Stimulated activated CD4-positive, alpha-beta T cell treated with anti-CD3 and anti-CD28 coated beads, Interleukin-2, amount 100 ng/mL, for 4 hours (primary cell): ENCODE data around the gene PPP1R13L.

Experiments
- DNase-seq: peaks from one replicate; pipeline ENCODE4 v3.0.0-alpha.2; 2020; ENCODE audit warnings: low read depth

Gene PPP1R13L

DNA sequence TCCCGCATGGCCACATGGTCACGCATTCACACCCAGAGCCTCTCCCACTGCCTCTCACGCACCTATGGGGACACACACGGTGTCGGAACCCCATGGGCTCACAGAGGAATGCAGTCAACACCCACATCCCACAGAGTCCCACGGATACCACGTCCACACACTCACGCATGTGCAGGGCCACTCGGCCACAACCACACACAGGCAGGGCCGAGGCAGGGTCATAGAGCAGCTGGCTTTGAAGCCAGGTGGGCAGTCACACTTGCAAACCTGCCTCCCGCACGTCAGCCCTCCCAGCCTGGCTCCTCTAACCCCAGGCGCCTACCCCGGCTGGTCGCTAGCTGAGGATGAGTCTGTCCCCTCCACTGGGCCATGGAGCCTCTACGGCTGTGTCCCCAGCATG lies 42.6 kb downstream of the PPP1R13L start:
- no peak for DNase-seq

DNA sequence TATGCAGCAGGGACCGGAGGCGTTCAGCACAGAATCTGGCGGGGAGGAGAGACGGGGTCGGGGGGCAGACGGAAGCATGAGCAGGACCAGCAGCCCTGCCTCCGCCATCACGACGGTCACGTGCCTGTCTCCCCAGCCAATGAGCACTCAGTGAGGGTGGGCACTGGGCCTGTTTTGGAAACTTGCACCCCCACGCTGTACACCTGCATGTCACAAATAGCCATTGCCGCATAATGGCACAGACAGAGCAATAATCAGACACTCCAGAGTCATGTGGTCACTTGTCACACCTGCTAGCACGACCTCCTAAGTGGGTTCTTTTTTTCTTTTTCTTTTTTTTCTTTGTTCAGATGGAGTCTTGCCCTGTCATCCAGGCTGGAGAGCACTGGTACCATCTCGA lies 43.3 kb downstream of the PPP1R13L start:
- no peak for DNase-seq

DNA sequence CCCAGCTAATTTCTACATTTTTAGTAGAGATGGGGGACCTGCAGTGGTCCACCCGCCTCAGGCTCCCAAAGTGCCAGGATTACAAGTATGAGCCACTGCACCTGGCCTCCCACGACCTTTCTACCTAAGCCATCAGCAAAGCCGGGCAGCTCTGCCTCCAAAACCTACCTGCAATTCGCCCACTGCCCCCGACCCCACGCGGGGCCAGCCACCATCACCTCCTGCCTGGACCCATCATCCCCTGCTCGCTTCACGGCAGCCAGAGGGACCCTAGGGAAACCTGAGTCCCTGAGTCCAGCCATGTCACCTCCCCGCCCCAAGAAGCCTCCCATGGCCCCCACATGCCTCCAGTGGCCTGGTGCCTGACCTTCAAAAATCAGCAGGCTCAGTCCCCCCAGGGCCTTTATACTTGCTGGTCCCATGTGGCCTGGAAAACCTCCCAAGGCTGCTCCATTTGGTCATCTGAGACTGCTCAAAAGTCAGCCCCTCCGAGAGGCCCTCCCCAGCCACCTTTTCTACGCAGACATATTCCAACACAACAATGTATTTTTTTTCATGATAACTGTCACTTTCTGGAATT lies 46.6 kb downstream of the PPP1R13L start:
- DNase-seq = no peak

DNA sequence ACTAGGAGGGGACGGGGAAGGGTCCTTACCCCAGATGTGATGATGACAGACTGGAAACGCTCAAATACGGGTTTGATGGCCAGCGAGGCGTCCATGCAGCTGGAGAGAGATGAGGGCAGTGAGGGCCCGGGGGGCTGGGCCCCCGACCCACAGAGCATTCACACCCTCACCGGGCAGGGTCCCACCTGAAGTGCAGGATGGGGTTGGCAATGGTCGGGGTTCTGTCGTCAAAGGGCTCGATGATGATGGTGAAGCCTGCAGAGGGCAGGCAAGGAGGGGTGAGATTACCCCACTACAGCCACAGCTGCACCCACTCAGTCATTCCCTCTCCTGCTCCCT lies 47.5 kb downstream of the PPP1R13L start:
- no peak for DNase-seq

DNA sequence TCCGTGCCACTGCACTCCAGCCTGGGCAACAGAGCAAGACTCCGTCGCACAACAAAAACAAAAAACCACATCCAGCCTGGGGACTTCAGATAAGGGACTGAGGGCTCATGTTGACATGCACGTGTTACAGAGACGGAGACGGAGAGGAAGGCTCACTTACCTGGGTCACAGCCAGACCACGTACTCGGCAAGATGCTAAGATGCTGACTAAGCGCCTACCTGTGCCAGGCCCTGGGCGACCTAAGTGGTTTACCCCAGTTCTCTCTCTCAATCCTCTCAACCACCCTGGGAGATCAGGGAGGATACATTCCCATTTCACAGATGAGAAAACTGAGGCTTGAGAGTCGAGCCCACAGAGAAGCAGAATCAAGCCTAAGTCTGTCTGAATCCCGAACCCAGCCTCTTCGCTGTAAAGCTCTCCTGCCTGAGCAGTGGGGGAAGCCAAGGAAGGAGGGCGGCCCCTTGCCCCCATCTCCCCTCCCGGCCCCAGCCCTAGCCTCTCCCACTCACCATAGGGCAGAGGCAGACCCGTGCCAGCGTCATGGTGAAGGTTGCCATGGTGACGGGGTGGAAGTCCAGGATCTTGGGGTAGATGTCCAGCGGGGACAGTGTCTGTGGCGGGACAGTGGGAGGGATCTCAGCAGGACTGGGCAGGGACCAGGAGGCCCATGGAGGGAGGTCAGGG lies 48.0 kb downstream of the PPP1R13L start:
- DNase-seq = no peak

DNA sequence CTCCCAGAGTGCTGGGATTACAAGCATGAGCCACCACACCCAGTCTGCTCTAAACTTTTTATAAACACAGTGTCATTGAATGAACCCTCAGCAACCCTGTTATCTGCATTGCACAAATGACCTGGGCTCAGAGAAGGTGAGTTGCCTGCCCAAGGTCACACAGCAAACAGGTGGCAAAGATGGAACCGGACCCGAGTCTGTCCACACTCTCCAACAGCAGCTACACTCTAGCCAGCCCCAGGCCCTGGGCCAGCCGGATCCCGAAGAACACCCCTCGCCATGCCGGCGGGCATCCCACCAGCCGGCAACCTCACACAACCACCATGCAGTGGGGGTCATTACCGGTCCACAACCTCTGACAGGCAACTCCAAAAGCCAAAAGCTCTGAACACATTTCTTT lies 49.0 kb downstream of the PPP1R13L start:
- DNase-seq = no peak

DNA sequence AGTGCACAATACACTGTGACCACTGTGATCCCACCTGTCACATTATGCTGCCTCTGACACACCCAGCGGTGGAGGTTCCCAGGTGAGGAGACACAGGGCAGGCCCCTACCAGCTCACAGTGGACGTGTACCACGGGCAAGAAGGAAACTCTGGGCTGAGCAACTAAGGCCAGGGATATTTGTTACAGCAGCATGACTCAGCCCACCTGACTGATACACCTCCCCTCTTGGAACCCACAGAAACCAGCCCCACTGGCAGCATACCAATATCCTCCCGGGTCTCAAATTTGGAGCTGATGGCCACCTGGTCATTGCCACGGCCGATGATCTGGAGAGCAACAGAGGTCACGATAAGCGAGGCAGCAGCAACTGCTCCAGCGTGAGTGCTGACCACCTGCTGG lies 49.5 kb downstream of the PPP1R13L start:
- no peak for DNase-seq

DNA sequence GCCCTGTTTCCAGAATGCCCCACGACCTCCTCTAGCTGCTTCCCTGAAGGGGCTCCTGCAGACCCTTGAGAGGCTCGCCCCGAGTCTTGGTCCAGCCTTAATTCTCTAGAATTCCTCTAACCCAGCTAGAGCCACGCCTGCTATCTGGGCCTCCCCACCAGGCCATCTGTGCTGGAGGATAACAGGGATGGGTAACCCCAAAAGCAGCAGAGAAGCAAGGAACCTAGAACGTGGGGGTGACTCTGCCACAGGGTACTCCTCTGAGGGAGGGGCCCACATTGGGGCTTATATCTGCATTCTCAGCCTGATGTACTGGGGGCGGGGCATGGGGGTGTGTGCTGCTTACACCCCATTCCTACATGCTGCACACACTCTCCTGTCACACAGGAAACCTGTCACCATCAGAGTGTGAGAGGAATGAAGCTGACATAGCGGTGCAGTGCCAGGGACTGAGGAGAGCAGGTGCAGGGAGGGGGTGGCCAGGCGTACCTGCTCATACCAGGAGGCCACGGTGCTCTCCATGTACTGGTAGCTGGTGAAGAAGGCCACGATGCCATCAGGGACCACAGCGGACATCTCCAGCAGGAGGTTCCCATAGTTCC lies 50.5 kb downstream of the PPP1R13L start:
- no peak for DNase-seq

DNA sequence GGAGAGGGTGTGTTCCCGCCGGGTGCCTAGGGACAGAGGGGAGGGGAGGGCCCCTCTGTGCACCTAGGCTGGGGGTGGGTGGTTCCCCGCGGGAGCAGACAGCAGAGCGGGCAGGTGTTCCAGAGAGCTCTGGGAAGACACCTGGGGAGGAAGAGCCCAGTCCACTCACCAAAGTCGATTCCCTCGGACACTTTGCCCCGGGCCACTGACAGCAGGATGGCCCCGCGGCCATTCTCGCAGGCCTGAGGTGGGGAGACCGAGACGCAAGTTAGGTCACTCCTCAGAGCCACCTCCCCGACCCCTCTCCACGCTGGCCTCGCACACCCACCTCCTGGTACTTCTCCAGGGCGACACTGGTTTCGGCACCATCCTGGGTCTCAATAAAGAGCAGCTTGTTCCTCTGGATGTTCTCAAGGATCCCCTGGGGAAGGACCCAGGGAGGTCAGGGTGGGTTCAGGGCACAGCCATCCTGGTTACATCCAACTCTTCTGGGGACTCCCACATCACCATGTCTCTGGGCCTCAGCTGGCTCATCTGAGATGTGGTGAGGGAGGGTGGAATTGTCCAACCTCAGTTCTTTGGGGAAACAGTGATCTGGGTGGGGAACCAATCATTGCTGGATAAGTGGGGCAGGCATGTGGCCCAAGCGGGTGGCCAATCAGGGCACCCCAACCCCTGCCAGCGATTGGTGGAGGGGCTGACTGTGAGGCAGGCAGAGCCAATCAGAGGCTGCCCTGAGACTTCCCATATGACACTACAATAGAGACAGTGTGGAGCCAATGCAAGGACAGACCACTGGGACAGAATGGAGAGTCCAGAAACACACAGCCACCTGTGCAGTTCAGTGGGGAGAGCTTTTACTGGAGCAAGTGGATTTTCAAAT lies 51.7 kb downstream of the PPP1R13L start:
- DNase-seq = no peak

DNA sequence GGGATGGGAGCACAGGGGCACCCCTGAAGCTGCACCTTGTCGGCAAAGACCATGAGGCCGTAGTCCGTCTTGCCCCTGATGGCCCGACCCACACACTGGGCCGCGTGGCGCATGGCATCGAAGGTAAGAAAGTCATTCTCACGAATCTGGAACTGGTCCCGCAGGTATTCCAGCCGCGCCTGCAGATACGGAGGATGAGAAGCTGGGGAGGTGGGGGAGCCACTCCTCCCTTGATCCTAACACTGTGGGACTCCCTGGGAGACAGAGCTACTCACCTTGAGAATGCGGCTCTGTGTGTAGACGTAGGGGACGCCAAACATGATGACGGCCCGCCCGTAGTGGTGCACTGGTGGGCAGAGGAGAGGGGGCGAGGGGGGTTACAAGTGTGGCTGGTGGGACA lies 52.4 kb downstream of the PPP1R13L start:
- no peak for DNase-seq

DNA sequence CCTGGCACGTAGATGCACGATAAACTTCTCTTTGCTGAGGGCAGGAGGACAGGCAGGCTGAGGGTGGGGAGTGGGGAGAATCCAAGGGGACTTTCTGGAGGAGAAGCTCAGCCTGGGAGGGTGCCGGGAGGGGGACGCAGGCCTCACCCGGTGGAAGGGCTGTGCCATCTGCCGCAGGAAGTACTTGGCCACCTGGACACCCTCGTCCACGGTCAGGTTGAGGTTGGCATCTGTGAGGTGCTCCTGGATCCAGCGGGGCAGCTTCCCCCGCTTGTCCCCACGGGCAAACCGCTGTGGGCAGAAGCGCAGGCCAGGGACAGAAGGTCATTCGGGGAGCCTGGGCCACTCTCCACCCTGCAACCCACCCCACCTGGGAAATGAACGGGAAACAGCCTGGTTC lies 52.8 kb downstream of the PPP1R13L start:
- DNase-seq = no peak

DNA sequence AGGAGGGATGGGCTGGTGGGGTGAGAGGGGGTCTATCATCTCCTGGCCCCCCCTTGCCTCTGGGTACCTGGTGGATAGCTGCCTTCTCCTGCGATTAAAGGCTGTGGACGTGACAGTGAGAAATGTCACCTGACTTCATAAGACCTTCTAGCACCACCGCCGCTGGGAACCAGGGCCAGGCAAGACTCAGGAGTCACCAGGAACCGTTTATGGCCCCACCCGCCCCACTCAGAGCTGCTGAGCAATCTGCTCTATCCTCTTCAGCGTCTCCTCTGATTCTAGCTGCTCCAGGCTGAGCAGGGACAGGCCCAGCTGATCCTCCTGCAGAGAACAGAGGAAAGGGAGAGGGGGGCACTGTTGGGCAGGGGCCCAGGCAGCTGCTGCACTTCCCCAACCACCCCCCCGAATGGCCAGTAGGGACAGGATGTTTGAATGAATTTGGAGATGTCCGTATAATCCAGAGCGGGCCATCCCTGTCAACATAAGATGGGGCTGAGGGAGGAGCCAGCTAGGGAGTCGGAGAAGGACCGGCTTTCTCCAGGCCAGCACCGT lies 53.4 kb downstream of the PPP1R13L start:
- no peak for DNase-seq

DNA sequence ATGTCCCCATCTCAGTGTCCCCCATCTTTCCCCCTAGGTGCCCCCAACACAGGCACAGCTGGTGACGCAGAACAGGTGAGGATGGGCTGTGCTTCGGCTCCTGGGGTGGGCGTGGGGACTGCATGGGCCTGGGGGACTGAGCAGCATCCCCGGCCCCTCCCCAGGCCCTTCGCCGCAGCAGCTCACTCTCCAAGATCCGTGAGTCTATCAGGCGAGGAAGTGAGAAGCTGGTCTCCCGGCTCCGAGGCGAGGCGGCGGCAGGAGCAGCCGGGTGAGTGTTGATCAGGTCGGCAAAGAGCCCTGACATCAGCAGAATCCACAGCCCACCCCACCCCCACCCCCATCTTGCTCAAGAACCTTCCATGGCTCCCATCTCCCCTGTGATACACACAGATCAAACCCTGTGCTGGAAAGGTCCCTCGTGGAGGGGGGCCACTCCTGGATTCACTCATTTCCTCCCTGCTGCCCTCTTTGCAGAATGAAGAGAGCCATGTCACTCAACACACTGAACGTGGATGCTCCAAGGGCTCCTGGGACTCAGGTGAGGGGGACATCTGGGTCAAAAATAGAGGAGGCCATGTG lies 54.3 kb downstream of the PPP1R13L start:
- DNase-seq = no peak

DNA sequence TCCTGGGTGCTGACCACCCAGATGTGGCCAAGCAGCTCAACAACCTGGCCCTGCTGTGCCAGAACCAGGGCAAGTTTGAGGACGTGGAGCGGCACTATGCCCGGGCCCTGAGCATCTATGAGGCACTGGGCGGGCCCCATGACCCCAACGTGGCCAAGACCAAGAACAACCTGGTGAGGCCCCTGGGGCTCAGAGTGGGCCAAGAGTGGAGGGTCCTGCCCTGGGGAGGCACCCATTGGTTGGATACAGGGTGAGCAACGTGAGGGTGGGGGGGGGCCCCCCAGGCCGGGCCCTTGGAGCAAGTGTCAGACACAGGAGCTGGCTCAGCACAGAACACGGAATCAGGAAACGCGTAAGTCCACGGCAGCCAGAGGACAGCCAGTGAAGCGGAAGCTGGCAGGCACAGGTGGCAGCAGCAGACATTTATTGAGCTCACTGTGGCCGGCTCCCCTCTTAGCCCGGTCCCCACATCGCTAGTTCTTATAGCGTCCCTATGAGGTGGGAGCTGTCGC lies 55.4 kb downstream of the PPP1R13L start:
- no peak for DNase-seq

DNA sequence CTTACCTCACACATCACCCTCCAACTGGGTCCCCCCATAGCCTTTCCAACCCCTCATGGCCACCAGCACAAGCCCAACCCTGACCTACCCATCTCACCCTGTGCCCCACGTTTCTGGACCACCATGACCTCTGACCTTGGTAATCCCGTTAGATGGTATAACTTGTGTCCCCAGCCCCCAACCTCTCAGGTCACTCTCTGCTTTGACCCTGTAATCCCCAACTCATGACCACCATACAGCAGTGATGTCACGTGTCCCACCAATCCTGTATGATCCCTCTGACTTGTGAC lies 55.8 kb downstream of the PPP1R13L start:
- DNase-seq = no peak

DNA sequence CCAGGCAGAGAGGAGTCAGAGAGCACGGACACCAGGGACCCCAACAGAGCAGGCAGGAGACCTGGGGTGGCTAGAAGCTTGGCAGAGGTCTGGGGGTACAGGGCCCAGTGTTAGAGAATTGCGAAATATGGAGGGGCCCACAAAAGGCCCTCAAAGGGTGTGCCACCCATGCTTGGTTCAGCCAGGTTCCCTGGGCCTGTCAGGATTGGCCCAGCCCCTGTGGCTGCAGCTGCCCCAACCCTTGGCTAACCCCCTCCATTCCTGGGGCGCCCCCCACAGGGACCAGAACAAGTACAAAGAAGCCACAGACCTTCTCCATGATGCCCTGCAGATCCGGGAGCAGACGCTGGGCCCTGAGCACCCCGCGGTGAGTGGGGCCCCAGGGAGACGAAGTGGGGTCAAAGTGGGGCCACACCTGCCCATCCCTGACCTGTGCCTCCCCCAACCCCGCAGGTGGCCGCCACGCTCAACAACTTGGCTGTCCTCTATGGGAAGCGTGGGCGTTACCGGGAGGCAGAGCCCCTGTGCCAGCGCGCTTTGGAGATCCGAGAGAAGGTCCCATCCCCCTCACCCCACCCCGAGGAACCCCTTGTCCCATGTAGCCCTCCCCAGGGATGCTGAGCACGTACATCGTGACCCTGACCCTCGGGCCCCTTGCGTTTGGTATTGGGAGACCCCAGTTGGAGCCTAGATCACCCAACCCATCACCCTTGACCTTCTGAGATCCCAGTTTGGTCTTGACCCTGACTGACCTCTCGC lies 56.3 kb downstream of the PPP1R13L start:
- DNase-seq = no peak

DNA sequence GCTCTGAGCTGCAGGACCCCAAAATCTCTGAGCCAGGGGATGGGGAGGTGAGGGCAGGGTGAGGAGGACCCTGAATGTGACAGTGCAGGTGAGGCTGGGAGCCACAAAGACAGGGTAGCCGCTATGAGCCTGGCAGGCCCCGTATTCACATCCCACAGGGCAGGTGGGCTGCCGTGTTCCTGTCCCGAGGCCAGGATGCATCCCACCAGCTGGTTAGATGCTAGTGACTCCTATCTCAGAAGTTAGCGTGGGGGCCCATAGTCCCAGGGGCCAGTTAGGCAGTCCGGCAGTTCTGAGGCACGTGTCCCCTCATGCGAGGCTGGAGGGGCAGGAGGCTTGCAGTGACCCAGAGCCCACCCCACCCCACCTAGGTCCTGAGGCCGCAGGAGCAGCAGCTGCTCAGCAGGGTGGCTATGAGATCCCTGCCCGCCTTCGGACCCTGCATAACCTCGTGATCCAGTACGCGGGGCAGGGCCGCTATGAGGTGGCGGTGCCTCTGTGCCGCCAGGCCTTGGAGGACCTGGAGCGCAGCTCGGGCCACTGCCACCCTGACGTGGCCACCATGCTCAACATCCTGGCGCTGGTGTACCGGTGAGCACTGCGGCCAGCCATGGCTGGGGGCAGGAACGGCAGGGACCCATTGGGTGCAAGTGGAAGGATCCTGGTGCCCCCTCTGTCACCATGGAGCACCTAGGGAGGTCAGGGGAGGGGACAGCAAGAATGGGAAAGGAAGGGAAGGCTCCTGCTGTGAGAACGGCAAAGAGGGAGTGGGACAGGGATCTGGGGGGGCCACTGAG lies 57.1 kb downstream of the PPP1R13L start:
- no peak for DNase-seq

DNA sequence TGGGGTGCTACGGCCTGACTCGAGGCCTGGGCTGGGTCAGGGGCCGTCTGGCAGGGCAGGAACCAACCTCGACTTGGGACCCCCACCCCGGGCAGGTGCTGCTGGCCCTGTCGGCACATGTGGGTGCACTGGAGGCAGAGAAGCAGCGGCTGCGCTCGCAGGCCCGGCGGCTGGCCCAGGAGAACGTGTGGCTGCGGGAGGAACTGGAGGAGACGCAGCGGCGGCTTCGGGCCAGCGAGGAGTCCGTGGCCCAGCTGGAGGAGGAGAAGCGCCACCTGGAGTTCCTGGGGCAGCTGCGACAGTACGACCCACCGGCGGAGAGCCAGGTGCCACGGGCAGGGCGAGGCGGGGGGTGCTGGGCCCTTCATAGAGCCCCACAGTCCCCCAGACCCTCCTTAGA lies 58.4 kb downstream of the PPP1R13L start:
- DNase-seq = no peak

DNA sequence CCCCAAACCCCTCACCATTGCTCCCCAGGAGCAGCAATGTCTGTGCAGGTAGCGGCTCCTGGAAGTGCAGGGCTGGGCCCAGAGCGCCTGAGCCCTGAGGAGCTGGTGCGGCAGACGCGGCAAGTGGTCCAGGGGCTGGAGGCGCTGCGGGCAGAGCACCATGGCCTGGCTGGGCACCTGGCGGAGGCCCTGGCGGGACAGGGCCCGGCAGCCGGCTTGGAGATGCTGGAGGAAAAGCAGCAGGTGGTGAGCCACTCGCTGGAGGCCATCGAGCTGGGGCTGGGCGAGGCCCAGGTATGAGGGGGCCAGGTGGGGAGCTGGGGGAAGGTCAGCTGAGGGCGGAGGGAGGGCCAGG lies 59.4 kb downstream of the PPP1R13L start:
- no peak for DNase-seq

DNA sequence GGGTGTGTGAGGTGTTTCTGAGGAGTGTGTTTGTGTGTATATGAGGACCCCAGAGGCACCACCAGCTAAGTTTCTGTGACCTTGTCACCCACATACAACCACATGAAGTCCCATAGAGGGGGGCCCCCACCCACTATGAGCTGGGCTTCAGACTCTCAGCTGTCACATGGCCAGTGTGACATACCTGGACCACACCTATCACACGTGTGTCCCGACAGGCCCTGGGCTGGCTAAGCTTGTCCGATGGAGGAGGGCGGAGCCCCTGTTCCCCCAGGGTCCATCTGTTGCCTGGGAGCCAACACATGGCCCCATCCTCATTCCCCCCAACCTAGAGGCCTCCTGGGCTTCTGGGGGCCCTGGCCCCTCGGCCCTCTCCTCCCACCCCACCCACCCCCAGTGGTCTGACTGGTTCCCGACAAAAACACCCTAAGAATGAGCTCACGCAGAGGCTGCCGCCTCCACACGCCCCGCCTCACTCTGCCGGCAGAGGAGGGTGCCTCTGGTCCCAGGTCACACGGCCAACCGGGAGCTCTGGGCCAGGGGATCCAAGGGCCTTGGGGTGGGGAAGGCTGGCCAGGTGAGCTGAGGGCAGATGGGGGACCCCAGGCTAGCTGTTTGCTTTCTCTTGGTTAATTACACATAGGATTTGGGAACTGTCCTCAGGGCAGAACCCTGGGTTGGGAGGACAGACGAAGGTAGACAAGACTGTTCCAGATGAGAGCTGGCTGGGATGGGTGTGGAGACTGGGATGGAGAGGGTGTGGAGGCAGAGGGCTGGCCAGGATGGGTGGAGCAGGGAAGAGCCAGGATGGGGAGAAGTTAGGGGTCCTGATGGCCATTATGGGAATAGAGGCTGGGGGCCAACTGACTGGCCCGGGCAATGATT lies 60.0 kb downstream of the PPP1R13L start:
- DNase-seq = no peak
